ENCODE measurements around the gene WDR73.
"Not testable (repeated sequence)": the region's sequence is repeated elsewhere in the genome, so short reads cannot be mapped to it uniquely, and the experiment has no call there.

WDR73 gene

DNA sequence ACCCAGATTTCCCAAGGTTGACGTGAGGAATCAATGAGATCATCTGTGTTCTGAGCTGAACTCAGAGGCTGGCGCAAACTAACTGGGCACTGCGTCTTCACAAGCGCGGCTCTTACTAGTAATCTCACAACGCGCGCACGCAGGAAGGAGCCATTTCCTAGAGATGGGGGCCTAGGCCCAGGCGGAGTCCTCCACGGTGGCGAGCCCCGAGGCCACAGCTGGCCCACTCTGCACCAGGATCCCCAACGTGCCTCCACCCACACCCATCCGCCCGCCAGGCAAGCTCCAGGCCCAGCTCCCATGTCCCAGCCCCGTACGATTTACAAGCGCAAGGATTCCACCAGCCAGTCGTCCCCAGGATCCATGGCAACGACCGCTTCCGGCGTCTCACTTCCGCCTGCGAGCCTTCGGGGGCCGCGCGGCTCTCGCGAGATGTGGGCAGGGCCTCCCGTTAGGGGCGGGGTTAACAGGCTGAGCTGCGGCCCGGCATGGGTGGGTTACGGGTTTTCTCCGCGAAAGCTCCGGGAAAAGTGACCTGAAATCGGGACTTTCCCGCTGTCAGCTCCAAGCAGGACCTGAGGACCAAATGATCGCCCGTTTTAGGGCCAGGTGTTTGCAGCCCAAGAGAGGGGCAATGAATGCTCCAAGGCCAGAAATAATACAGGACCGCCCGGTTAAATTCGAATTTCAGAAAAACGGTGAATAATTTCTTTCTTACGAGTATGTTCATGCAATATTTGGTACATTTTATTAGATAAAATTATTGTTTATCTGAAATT is at the start of gene WDR73:
Gene WDR73 (minus strand): TSS at position 374 of the 779 bp plus-strand sequence. CDS start 9 bp downstream, at position 365.
- no peak for FAIRE-seq
- peak; percentile 96 for DNase-seq (ENCODE audit: low spot score)

DNA sequence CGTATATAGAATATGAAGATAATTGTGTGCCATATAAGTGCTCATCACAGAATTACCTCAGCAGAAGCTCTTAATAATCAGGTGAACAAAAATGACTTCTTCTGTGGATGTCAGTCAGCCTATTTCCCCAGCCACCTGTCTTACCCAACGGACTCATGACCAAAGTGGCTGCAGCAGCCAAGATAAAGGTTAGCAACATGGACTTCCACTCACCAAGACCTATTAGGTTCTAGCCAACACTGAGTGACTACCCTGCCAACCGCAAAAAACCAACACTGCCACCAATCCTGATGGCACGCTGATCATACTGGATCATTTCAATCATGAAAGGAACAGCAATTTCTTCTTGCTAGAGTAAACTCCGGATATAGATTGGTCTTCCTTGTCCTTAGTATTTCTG is 49.7 kb upstream of the WDR73 start:
- FAIRE-seq (no peak), DNase-seq (ENCODE audit: low spot score) (no peak)

DNA sequence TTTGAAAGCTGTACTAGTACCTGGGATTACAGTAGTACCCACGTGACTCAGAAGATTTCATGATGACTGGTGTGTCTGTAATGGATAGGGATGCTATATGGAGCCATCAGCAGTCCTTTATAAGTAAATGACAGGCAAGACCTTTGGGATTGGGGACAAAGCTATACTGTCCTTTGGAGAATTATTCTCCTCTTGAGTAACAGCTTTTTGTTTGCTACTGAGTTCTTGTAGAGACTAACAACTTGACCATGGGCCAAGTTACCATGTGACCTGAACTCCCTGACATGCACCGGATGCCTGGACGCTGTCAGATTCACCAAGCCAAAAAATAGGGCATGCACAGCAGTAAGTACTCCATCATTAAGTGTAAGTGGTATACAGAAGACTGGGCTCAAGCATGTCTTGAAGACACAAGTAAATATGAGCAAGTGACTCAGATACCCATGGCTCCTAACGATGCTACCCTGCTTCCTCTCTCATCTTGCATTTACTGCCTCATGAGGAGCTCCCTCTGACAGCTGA is 48.9 kb upstream of the WDR73 start:
- FAIRE-seq (no peak), DNase-seq (ENCODE audit: low spot score) (no peak)

DNA sequence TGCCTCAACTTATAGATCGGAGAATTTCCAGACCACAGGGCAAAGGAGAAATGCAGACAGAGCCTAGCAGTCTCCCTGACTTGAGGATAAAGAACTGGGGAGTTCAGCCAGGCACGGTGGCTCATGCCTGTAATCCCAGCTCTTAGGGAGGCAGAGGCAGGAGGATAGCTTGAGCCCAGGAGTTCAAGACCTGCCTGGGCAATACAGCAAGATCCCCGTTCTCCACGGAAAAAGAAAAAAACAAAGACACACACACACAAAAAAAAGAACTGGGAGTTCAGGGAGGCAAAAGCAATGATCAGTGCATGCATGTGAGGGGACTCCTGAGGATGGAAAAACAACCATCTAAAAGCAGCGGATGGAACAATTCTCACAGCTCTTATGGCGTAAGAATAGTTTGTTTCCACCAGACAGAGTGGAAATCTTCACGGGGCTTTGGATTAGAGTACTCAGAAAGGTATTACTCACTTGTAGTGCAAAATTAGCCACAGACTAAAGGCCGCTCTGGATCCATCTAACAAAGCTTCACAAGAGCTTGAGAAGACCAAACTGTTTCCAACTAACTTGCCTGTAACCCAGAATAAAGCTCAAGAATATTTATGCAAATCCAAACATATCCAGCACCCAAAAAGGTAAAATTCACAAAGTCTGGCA is 45.6 kb upstream of the WDR73 start:
- FAIRE-seq (no peak), DNase-seq (ENCODE audit: low spot score) (no peak)

DNA sequence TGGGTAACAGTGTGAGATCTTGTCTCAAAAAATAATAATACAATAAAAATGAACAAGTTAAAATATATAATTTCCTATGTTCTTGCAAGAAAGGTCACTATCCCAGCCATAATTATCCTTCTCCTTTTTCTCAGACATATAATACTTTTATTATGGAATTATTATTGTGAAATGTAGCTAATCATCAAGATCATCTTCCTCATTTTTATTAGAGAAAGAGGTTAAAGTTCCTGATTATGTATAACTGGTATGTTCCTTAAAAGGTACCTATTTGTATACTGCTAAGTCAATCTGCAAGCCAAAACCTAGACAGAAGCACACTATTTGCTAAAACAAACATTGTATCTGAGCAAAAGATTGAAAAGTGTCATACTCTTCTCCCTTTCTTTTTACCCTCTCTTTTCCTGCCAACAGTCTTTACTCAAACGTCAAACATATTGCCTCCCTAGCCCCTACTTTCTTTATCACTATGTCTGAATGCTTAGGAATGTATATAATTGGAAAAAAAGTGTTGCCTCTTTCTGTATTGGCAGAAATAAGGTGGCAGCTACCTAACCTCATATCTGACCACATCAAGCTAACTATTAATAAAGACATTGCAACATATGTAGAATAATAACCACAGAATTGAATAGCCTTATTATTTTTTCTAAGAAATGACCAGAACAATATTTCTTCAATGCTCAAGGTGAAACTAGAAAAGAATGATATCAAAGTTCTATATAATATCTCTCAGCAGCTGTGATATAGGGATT is 43.3 kb upstream of the WDR73 start:
- FAIRE-seq (no peak), DNase-seq (ENCODE audit: low spot score) (no peak)

DNA sequence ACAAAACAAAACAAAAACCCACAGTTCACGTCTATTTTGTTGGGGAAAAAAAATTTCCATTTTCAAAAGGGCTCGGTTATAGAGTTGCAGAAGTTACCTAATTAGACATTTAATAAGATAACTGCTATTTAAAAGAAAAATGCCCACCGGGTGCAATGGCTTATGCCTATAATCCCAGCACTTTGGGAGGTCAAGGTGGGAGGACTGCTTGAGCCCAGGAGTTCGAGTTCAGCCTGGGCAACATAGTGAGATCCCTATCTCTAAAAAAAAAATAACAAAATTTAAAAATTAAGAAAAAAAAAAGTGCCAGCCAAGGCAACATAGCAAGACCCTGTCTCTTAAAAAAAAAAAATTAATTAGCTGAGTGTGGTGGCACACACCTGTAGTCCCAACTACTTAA is 42.7 kb upstream of the WDR73 start:
- DNase-seq (ENCODE audit: low spot score) = no peak
- FAIRE-seq = no peak

DNA sequence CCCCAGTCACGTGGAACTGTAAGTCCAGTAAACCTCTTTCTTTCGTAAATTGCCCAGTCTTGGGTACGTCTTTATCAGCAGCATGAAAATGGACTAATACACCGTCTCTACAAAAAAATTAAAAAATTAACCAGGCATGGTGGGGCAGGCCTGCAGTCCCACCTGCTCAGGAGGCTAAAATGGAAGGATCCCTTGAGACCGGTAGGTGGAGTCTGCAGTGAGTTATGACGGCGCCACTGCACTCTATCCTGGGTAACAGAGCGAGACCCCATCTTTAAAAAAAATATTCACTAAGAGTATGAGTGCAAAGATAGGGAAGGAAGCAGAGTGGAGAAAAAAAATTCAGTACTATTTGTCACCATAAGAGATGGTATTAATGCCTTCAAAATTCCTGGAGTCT is 36.3 kb upstream of the WDR73 start:
- FAIRE-seq (no peak), DNase-seq (ENCODE audit: low spot score) (no peak)

DNA sequence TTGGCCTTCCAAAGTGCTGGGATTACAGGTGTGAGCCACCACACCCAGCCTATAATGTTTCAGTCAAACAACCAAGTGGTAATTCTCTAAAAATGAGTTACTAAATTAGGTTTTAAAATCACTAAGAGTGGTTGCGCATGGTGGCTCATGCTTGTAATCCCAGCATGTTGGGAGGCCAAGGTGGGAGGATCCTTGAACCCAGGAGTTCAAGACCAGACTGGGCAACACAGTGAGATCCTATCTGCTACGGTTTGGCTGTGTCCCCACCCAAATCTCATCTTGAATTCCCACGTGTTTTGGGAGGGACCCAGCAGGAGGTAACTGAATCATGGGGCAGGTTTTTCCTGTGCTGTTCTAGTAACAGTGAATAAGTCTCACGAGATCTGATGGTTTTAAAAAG is 35.8 kb upstream of the WDR73 start:
- FAIRE-seq (no peak), DNase-seq (ENCODE audit: low spot score) (no peak)

DNA sequence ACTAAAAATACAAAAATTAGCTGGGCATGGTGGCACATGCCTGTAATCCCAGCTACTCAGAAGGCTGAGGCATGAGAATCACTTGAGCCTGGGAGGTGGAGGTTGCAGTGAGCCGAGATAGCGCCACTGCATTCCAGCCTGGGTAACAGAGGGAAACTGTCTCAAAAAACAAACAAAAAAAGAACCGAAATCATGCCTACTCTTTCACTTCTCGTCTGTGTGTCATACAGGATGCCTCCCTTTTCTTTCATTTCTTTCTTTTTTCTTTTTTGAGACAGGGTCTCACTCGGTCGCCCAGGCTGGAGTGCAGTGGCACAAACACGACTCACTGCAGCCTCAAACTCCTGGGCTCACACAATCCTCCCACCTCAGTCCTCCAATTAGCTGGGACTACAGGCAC is 32.4 kb upstream of the WDR73 start:
- DNase-seq (ENCODE audit: low spot score); FAIRE-seq: not testable (repeated sequence)

DNA sequence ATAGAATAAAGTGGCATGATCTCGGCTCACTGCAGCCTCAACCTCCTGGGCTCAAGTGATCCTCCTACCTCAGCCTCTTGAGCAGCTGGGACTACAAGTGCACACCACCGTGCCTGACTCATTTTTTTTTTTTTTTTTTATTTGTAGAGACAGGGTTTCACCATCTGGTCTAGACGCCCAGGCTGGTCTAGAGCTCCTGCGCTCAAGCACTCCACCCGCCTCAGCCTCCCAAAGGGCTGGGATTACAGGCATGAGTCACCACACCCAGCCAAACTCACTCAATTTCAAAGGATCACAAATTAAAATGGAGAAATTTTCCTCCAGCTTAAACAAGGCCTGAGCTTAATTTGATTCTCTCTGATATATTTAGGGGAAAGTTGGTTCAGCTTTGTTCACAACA is 31.2 kb upstream of the WDR73 start:
- peak; percentile 23 for DNase-seq (ENCODE audit: low spot score)
- FAIRE-seq = no peak

DNA sequence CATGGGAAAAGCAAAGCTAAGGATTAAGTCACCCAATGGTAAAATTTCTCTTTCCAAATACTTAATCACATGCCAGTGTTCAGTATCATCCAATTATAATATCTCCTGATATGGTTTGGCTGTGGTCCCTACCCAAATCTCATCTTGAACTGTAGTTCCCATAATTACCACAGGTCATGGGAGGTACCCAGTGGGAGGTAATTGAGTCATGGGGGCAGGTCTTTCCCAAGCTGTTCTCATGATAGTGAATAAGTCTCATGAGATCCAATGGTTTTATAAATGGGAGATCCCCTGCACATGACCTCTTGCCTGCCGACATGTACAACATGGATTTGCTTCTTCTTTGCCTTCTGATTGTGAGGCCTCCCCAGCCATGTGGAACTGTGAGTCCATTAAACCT is 30.0 kb upstream of the WDR73 start:
- no peak for DNase-seq (ENCODE audit: low spot score)

DNA sequence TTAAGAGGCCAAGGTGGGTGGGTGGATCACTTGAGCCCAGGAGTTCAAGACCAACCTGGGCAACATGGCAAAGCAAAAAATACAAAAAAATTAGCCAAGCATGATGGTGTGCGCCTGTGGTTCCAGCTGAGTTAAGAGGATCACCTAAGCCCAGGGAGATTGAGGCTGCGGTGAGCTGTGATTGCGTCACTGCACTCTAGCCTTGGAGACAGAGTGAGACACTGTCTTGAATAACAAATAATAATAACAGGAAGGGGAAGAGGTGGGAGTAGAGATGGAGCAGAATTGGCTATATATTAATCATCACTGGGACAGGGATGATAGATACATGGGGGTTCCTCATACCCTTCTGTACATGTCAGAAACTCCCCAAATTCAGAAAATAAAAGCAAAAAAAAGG is 27.7 kb upstream of the WDR73 start:
- DNase-seq (ENCODE audit: low spot score) (no peak), FAIRE-seq (no peak)

More for the DNA sequence above, 30.0 kb upstream of the WDR73 start:
- FAIRE-seq = no peak

DNA sequence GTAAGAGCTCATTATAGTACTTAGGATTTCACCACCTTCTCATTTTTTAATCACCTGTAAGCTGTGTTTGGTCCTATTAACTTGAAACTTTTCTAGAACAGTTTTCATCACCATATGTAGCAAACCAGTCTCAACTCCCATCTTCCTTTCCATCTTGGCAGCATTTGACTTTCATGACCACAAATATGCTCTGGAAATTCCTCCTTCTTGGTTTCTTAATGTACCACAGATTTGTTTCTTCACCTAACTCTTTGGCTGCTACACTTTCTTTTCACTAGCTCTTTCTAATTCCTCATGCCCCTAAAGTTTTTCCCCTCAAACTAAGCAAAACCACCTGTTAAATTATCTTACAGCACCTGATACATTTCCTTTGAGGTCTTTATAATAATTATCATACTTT is 17.1 kb upstream of the WDR73 start:
- FAIRE-seq = no peak
- DNase-seq (ENCODE audit: low spot score) = no peak

DNA sequence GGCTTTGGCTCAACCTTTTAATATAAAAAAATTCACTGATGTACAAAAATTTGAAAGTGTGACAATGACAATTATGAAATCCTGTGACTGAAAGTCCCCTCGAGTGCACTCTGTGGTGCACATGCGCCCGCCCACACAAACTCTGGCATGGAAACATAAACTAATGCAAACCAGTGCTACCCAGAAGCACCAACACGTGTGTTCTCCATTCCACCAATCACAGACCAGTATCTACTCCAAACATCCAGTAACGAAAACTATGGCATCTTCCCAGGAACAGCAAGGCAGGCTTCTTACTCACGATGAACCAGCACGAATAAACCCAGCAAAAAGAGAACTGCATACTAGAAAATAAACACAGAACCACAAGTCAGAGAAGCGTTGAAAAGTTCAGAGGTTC is 15.6 kb upstream of the WDR73 start:
- FAIRE-seq (no peak), DNase-seq (ENCODE audit: low spot score) (no peak)

DNA sequence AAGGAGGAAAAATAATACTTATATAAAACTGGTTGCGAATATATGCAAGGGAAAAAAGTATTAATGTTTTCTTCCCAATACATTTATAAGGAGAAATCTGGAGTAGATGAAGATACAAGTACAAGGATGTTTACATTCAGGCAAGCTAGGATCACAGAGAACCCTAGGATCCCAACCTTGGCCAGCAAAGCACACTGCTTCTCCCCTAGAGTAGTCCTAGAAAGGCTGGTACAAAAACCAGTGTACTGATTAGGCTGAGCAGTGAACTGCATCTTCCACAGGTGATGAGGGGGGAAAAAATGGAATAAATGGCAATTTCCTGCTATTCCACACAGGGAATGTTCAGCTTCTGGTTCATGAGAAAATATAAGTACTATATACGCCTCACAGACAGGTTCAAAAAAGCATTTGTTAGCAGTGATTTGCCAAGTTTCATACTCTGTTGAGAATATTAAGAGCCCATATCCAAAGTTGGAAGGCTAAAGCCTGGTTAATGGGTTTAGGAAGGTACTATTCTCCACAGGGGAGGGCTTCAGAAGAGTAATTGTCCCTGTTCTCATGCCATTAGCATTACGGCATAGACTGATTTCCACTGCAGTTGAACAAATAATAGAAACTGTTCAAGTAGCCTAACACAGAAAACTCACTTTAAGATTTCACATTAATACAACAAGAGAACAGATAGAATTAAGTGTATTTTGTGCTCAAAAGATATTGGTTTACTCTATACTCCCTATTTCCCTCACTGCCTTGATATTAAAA is 14.3 kb upstream of the WDR73 start:
- no peak for FAIRE-seq
- no peak for DNase-seq (ENCODE audit: low spot score)

DNA sequence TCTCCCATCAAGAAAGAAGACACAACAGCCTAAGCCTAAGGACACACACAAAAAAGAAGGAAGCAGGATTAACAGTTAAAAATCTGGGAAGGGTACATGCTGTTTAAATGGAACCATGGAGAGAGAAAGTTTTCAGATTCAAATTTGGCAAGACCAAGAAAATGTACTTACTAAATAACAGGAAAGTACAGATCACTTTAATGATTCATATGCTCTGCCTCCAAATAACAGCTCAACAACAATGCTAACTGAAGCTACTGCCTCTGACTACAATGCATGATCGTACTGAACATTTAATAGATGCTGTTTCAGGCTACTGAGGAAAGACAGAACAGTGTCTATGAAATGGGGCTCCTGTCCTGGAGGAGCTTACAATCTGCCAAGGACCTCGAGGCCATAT is 12.3 kb upstream of the WDR73 start:
- FAIRE-seq (no peak), DNase-seq (ENCODE audit: low spot score) (no peak)

DNA sequence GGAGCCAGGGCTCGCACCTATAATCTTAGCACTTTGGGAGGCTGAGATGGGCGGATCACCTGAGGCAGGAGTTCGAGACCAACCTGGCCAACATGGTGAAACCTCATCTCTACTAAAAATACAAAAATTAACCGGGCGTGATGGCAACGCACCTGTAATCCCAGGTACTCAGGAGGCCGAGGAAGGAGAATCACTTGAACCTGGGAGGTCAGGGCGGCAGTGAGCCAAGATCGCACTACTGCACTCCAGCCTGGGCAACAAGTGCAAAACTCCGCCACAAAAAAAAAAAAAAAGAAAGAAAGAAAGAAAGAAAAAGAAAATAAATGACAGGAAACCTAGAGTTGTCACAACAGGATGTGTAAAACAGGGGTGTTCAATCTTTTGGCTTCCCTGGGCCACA is 6.9 kb upstream of the WDR73 start:
- DNase-seq (ENCODE audit: low spot score) = no peak
- FAIRE-seq = no peak

DNA sequence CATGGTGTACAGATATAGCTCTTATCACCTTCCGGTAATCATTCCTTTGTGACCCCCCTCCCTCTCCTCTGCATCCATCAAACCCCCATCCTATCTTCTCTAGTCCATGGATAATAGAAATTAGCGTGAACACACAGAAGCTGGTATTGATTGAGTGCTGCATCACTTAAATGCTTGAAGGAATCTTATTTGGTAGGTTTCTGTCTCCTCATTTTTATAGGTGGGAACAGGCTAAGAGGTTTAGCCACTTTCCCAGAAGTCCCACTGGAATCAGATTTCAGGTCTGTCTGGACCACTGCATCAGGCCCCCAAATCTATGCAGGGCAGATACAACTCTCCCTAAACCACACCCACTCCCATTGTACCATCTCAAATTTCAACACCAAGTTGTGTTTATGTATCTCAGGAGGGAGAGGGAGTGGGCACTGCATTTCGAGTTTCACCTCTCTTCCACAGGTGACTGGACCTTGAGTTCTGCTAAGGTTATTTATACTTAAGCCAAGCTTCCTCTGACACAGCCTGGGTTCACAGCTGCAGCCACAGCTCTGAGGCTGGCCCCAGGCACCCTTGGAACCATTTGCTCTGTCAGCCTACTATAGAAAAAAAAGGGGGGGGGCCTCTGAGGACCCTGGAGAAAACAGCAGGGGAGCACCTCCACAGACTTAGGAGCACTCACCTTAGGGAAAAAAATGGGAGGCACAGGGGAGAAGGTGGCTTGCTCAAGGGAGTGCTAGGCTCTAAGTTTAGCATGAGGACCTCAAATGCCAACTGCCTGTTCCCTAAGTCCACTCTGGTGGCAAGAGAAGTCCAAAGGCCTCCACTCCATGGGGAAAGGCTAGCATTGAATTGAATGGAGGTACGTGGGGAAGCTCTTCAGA is 6.1 kb upstream of the WDR73 start:
- no peak for FAIRE-seq
- DNase-seq (ENCODE audit: low spot score) = no peak

DNA sequence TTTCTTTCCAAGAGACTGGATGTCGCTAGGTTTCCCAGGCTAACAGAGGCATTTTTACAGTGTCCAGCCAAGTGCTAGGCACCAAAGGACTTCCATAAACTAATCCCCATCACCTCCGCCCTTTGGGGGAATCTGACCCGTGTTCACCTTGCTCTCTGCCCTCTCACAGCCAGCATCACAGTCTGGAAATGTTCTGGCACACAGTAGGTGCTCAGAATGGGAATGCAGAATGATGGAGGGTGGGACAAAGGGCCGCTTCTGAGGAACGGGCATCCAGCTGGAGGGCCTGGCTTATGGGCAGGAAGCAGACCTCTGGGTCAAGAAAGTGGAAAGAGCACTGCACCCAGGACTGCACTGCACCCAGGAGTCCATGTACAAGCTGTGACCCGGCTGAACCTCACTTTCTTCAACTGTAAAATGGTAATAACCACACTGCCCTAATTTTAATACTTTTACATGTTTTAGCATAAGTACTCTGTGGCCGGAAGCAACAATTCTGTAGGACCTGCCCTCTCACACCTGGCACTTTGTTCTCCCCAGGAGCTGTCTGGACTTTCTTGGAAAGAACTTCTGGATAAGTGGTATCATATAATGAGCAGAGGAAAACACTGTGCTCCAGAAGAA is 4.8 kb upstream of the WDR73 start:
- DNase-seq (ENCODE audit: low spot score) (no peak), FAIRE-seq (no peak)
